HepG2 (cell line): ENCODE measurements around the gene TTC23. TPM values are rescaled to one million over a fixed set of nuclear protein-coding genes. Genes with fewer than 3 reads are reported as not detected.
"Not testable (repeated sequence)": the region's sequence is repeated elsewhere in the genome, so short reads cannot be mapped to it uniquely, and the experiment has no call there.

Experiments
- ATAC-seq: fragments of 200-7000 bp; cut with Tn5 transposase; 3 replicates; pipeline ENCODE4 v1.9.1; 2020; ENCODE audit warnings: mild to moderate bottlenecking, moderate library complexity
- BruUV-seq: library from RNA; stranded (reverse); fragments of 400-500 nt; replicated peaks from 2 replicates; lab custom pipeline; 2021; lab: Mats Ljungman, UMichigan
- CTCF ChIA-PET: fragments of 300-600 bp; formaldehyde crosslinking; extraction: SDS; loops from one replicate; lab custom pipeline; 2021; ENCODE audit warnings: low total read pairs, inconsistent platforms, low intra/inter-chr PET ratio; lab: Yijun Ruan, JAX
- POLR2A ChIA-PET: fragments of 350-600 bp; sonication (Branson Sonifier 250); formaldehyde crosslinking; loops from one replicate; lab custom pipeline; 2020; ENCODE audit warnings: antibody characterized with exemption, inconsistent platforms; lab: Yijun Ruan, JAX
- DNase-seq: peaks from one replicate; pipeline ENCODE4 v3.0.0-alpha.2; 2015; ENCODE audit warnings: low spot score
- FAIRE-seq: peaks from 3 replicates; lab custom pipeline; 2011; peaks lifted over from hg19 to GRCh38; lab: Jason Lieb, UNC
- H2AFZ ChIP-seq: one replicate; pipeline ENCODE4 v1.6.1; 2011; ENCODE audit warnings: low read length, inconsistent platforms
- H3K27ac ChIP-seq: fragments of 300-600 bp; 3 replicates; pipeline ENCODE4 v1.8.0; 2011; ENCODE audit warnings: mixed run types, mild to moderate bottlenecking, mixed read lengths, low read length, inconsistent platforms; ENCODE audit not compliant: insufficient read depth; ENCODE audit errors: extremely low read length
- H3K27me3 ChIP-seq, 2 experiments: fragments of 200-600 bp in 1 of 2; 2 replicates in 1 of 2; 3 replicates in 1 of 2; pipeline versions ENCODE4 v1.6.0 to v1.8.0; 2011; ENCODE audit warnings: low read length in 2 of 2, mild to moderate bottlenecking in 2 of 2, moderate library complexity in 2 of 2, inconsistent platforms in 1 of 2; ENCODE audit not compliant: insufficient read depth in 2 of 2, control insufficient read depth in 1 of 2
- H3K36me3 ChIP-seq, 2 experiments: fragments of 200-600 bp in 1 of 2; replicated peaks in 1 of 2; 2 replicates in 1 of 2; 3 replicates in 1 of 2; pipeline versions ENCODE4 v1.5.1 to v1.8.0; 2011; ENCODE audit warnings: low read length in 2 of 2, inconsistent platforms in 1 of 2; ENCODE audit not compliant: insufficient read depth in 2 of 2, control insufficient read depth in 1 of 2
- H3K4me1 ChIP-seq: 2 replicates; pipeline ENCODE4 v1.5.1; 2012; ENCODE audit warnings: low read length, inconsistent platforms; ENCODE audit not compliant: insufficient read depth
- H3K4me2 ChIP-seq: 2 replicates; pipeline ENCODE4 v1.6.0; 2011; ENCODE audit warnings: low read depth, low read length, inconsistent platforms
- H3K4me3 ChIP-seq, 3 experiments: fragments of 200-600 bp in 1 of 3; sonication (generic), shearing (Covaris generic) in 1 of 3; replicated peaks in 1 of 3; 2 replicates each; pipeline ENCODE4 v1.5.1; 2011 to 2016; ENCODE audit warnings: low read length in 3 of 3, inconsistent platforms in 2 of 3, low read depth in 2 of 3, mild to moderate bottlenecking in 2 of 3, control low read depth in 1 of 3, mixed read lengths in 1 of 3; ENCODE audit not compliant: insufficient read depth in 1 of 3
- H3K79me2 ChIP-seq: one replicate; pipeline ENCODE4 v1.6.1; 2011; ENCODE audit warnings: low read length, inconsistent platforms; ENCODE audit not compliant: insufficient read depth
- H3K9ac ChIP-seq: 2 replicates; pipeline ENCODE4 v1.6.0; 2011; ENCODE audit warnings: mild to moderate bottlenecking, low read depth, low read length, inconsistent platforms; ENCODE audit not compliant: insufficient read depth
- H3K9me3 ChIP-seq: 2 replicates; pipeline ENCODE4 v1.5.1; 2012; ENCODE audit warnings: mild to moderate bottlenecking, low read length
- H4K20me1 ChIP-seq: 2 replicates; pipeline ENCODE4 v1.6.0; 2011; ENCODE audit warnings: inconsistent platforms, mild to moderate bottlenecking, low read length, moderate library complexity; ENCODE audit not compliant: insufficient read depth
- whole genome bisulfite sequencing: methylation state at CpG from one replicate; pipeline ENCODE4 v1.1.6; 2017; ENCODE audit warnings: low lambda C conversion rate; 5-methylcytosine and 5-hydroxymethylcytosine counted together
- in situ Hi-C: cut with HindIII; loops from 2 replicates; pipeline ENCODE4 v1.10.0; 2017; ENCODE audit warnings: low pct_unique_long_range_greater_than_20kb; ENCODE audit not compliant: extremely low pct_ligation_motif_present
- intact Hi-C: fragments of 100-400 bp; cut with micrococcal nuclease; formaldehyde crosslinking; loops from one replicate; pipeline ENCODE4 v1.10.0; 2022; ENCODE audit not compliant: unreplicated experiment
- polyA plus RNA-seq, 8 experiments: library from polyadenylated mRNA; depleted of rRNA in 3 of 8; stranded (reverse) in 7 of 8; unstranded in 1 of 8; fragments of >200 nt; fragmentation: Illumina TruSeq in 4 of 8; extraction: Trizol in 4 of 8; gene quantifications; 2 replicates each; pipeline versions ENCODE4 v1.2.1 to v1.2.3, GENCODE V29; 2011 to 2016; ENCODE audit warnings: low read depth in 4 of 8, missing spikeins in 1 of 8, mixed read lengths in 1 of 8; ENCODE audit not compliant: insufficient read depth in 1 of 8
- total RNA-seq, 5 experiments: library from RNA; depleted of rRNA; stranded (reverse); fragments of >200 nt; fragmentation: Illumina TruSeq; extraction: Trizol; gene quantifications; 2 replicates each; pipeline ENCODE4 v1.2.3, GENCODE V29; 2016; ENCODE audit warnings: low read depth in 1 of 5
- TF ChIP-seq, protein P1 (sequence below): sonication (generic); formaldehyde crosslinking; conservative IDR thresholded peaks from 2 replicates; pipeline ENCODE4 v1.4.0; 2020; ENCODE audit warnings: mild to moderate bottlenecking, missing genetic modification reagents, moderate library complexity

The TTC23 gene
- total and polyA plus RNA-seq, 2 of the 13 experiments (the other 11 are each of a cell fraction or from before 2014, with no cell fraction given), result 1.6 to 11.7 TPM

DNA sequence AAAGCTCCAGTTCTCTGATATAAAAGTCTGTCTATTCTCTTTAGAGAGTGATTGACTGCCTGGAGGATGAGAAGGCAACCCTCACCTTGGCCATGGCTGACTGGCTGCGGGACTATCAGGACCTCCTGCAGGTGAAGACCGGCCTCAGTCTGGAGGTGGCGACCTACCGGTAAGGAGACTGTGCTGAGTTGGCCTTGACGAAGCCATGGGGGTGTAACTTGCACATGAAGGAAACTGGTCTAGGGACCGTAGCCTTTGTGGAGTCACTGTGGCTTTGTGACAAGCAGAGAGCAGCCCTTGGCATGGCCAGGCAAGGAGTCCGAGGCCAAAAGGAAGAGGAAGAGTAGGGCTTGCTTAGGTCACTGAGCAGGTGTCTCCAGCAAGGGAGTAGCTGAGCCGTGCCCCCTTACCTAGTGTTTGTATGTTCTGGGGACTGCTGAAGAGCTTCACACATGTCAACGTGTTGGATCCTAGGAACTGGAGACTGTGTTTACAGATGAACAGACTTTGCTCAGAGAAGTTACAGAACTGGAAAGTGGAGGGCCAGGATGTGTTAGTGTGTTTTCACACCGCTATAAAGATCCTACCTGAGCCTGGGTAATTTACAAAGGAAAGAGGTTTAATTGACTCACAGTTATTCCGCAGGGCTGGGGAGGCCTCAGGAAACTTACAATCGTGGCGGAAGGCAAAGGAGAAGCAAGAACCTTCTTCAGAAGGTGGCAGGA is 135.7 kb downstream of the TTC23 start (continued):
- TF ChIP-seq, protein P1, sequence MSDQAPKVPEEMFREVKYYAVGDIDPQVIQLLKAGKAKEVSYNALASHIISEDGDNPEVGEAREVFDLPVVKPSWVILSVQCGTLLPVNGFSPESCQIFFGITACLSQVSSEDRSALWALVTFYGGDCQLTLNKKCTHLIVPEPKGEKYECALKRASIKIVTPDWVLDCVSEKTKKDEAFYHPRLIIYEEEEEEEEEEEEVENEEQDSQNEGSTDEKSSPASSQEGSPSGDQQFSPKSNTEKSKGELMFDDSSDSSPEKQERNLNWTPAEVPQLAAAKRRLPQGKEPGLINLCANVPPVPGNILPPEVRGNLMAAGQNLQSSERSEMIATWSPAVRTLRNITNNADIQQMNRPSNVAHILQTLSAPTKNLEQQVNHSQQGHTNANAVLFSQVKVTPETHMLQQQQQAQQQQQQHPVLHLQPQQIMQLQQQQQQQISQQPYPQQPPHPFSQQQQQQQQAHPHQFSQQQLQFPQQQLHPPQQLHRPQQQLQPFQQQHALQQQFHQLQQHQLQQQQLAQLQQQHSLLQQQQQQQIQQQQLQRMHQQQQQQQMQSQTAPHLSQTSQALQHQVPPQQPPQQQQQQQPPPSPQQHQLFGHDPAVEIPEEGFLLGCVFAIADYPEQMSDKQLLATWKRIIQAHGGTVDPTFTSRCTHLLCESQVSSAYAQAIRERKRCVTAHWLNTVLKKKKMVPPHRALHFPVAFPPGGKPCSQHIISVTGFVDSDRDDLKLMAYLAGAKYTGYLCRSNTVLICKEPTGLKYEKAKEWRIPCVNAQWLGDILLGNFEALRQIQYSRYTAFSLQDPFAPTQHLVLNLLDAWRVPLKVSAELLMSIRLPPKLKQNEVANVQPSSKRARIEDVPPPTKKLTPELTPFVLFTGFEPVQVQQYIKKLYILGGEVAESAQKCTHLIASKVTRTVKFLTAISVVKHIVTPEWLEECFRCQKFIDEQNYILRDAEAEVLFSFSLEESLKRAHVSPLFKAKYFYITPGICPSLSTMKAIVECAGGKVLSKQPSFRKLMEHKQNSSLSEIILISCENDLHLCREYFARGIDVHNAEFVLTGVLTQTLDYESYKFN (CRISPR knock-in tag), result peak; percentile 41; the same call in 1 of the 2 replicates

DNA sequence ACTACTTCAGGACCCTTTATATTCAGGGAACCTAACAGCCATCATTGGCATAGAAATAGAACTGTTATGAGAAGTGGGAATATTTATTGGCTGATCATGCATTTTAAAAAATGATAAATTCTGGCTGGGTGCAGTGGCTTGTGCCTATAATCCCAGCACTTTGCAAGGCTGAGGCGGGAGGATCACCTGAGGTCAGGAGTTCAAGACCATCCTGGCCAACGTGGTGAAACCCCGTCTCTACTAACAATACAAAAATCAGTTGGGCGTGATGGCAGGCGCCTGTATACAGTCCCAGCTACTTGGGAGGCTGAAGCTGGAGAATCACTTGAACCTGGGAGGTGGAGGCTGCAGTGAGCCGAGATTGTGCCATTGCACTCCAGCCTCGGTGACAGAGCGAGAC is 137.7 kb downstream of the TTC23 start:
- H3K4me1 ChIP-seq, result peaks cover 28% of the 10 kb centered on the region
- H3K9ac ChIP-seq, H3K36me3 ChIP-seq, ATAC-seq, H3K9me3 ChIP-seq, DNase-seq, BruUV-seq, CTCF ChIA-PET, in situ Hi-C loops, H3K27ac ChIP-seq, H3K27me3 ChIP-seq, H3K4me2 ChIP-seq, H2AFZ ChIP-seq, H3K4me3 ChIP-seq, intact Hi-C loops, H4K20me1 ChIP-seq, H3K79me2 ChIP-seq, FAIRE-seq: not testable (repeated sequence)
- POLR2A ChIA-PET, result interaction anchor here (1.3 kb wide), 1 partner anchor 9 kb away, joined by 3 read pairs; no protein-coding TSS in a partner anchor
- WGBS, result 88% methylated on average over 8 of the region's 8 CpGs
